Measurements from ENCODE around the gene BRD2.

DNA sequence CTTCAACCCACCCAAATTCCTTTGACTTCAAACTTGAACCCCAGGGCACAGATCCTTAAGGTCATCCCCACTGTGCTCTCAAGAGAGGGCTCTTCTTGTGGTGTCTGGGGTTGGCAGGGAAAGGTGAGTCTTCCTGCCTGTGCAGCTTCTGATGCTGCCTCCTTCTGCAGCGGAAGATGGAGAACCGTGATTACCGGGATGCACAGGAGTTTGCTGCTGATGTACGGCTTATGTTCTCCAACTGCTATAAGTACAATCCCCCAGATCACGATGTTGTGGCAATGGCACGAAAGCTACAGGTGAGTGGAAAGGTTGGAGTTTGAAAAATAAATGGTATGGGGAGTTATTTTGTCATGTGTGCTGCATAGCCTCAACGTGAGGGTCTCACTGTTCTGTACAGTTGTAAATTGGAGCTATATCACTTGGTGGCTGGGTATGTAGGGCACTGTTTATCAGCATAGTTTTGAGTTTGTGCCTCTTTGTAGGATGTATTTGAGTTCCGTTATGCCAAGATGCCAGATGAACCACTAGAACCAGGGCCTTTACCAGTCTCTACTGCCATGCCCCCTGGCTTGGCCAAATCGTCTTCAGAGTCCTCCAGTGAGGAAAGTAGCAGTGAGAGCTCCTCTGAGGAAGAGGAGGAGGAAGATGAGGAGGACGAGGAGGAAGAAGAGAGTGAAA, 9.0 kb downstream of the BRD2 start:
- TF ChIP-seq CTCF (IDR thresholded peaks at IDR 0.05) (no peak), POLR2A (IDR thresholded peaks at IDR 0.05) (no peak)
